ENCODE data around the gene SIK2.

DNA sequence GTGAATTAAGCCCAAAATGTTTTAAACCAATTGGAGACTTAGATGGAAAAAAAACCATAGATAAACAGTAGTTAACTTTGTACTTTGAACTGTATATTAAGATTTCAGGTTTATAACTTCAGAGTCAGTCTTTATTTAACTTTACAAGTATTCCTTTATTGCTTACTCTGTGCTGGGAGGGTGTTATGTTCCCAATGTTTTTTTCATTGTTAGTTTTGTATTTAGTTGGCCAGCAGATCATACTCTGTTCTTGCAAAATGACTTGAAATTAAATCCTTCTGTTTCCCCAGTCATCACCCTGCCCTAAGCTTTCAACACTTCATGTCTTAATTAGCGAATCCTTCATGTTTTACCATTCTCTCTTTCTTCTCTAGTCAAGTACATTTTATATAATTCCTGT lies 25.3 kb downstream of the SIK2 start:
- TF ChIP-seq, protein P1, sequence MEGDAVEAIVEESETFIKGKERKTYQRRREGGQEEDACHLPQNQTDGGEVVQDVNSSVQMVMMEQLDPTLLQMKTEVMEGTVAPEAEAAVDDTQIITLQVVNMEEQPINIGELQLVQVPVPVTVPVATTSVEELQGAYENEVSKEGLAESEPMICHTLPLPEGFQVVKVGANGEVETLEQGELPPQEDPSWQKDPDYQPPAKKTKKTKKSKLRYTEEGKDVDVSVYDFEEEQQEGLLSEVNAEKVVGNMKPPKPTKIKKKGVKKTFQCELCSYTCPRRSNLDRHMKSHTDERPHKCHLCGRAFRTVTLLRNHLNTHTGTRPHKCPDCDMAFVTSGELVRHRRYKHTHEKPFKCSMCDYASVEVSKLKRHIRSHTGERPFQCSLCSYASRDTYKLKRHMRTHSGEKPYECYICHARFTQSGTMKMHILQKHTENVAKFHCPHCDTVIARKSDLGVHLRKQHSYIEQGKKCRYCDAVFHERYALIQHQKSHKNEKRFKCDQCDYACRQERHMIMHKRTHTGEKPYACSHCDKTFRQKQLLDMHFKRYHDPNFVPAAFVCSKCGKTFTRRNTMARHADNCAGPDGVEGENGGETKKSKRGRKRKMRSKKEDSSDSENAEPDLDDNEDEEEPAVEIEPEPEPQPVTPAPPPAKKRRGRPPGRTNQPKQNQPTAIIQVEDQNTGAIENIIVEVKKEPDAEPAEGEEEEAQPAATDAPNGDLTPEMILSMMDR (conservative IDR thresholded peaks at IDR 0.05; ENCODE audit: low read depth, low read length) = no peak
- TF ChIP-seq EZH2phosphoT487 (IDR thresholded peaks at IDR 0.05; ENCODE audit: borderline replicate concordance, low read length) = no peak

All from PC-3 (cell line).